ENCODE results near the gene DPEP1.
A peak's percentile ranks its signal among the peaks of the same experiment; 100 is the strongest.

The DPEP1 gene

GRCh38 chr16:89598199-89598598 lies 15.2 kb upstream of the DPEP1 start:
- no peak for DNase-seq (ENCODE audit: low read depth in 2 of 2)

GRCh38 chr16:89599451-89599858 lies 14.0 kb upstream of the DPEP1 start:
- DNase-seq (ENCODE audit: low read depth in 2 of 2) = no peak

GRCh38 chr16:89599902-89600301 lies 13.5 kb upstream of the DPEP1 start:
- DNase-seq (ENCODE audit: low read depth in 2 of 2) = no peak

GRCh38 chr16:89600427-89600826 lies 13.0 kb upstream of the DPEP1 start:
- DNase-seq (ENCODE audit: low read depth in 2 of 2) = no peak

GRCh38 chr16:89600956-89601355 lies 12.5 kb upstream of the DPEP1 start:
- DNase-seq (ENCODE audit: low read depth in 2 of 2) = no peak

- no peak for DNase-seq (ENCODE audit: low read depth in 2 of 2)
Observed at GRCh38 chr16:89601906-89602272, 11.6 kb upstream of the DPEP1 start.

GRCh38 chr16:89602273-89602951 lies 11.0 kb upstream of the DPEP1 start:
- peak; percentile 24 to 30 for DNase-seq (ENCODE audit: low read depth in 2 of 2)

- no peak for DNase-seq (ENCODE audit: low read depth in 2 of 2)
Observed at GRCh38 chr16:89602952-89603590, 10.4 kb upstream of the DPEP1 start.

- DNase-seq (ENCODE audit: low read depth in 2 of 2) = no peak
Observed at GRCh38 chr16:89604764-89605163, 8.7 kb upstream of the DPEP1 start.

- no peak for DNase-seq (ENCODE audit: low read depth in 2 of 2)
Observed at GRCh38 chr16:89605186-89605970, 8.1 kb upstream of the DPEP1 start.

GRCh38 chr16:89606006-89606405 lies 7.4 kb upstream of the DPEP1 start:
- no peak for DNase-seq (ENCODE audit: low read depth in 2 of 2)

GRCh38 chr16:89607453-89607852 lies 6.0 kb upstream of the DPEP1 start:
- no peak for DNase-seq (ENCODE audit: low read depth in 2 of 2)

- no peak for DNase-seq (ENCODE audit: low read depth in 2 of 2)
Observed at GRCh38 chr16:89607937-89608740, 5.3 kb upstream of the DPEP1 start.

GRCh38 chr16:89610108-89610453 lies 3.4 kb upstream of the DPEP1 start:
- no peak for DNase-seq (ENCODE audit: low read depth in 2 of 2)

- no peak for DNase-seq (ENCODE audit: low read depth in 2 of 2)
Observed at GRCh38 chr16:89612415-89613166, 851 bp upstream of the DPEP1 start.

GRCh38 chr16:89613954-89614459 lies 565 bp downstream of the DPEP1 start:
- DNase-seq (ENCODE audit: low read depth in 2 of 2) = no peak

- no peak for DNase-seq (ENCODE audit: low read depth in 2 of 2)
Observed at GRCh38 chr16:89615176-89615575, 1.7 kb downstream of the DPEP1 start.

- DNase-seq (ENCODE audit: low read depth in 2 of 2) = no peak
Observed at GRCh38 chr16:89615596-89616090, 2.2 kb downstream of the DPEP1 start.

GRCh38 chr16:89616623-89617022 lies 3.2 kb downstream of the DPEP1 start:
- no peak for DNase-seq (ENCODE audit: low read depth in 2 of 2)

- DNase-seq (ENCODE audit: low read depth in 2 of 2) = no peak
Observed at GRCh38 chr16:89617036-89617435, 3.6 kb downstream of the DPEP1 start.
